ENCODE data around the gene OAF.
"Not testable (repeated sequence)": the region's sequence is repeated elsewhere in the genome, so short reads cannot be mapped to it uniquely, and the experiment has no call there.

The OAF gene

DNA sequence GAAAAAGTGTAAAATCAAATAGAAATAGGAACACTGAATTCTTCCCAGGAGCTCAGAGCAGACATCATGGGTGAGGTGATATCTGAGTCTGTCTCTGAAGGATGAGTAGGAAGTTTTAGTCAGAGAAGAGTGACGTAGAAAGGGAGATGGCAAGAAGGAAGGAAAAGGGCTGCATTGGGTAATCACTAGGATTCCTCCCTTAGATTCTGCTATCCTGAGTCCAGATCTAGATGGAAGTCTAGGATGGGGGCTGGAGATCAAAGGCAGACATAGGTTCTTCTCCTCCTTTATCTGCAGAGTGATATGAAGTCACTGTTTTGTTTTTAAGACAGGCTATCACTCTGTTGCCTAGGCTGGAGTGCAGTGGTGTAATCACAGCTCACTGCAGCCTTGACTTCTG is 59.6 kb downstream of the OAF start:
- DNase-seq (ENCODE audit: low read depth, low spot score), result no peak

DNA sequence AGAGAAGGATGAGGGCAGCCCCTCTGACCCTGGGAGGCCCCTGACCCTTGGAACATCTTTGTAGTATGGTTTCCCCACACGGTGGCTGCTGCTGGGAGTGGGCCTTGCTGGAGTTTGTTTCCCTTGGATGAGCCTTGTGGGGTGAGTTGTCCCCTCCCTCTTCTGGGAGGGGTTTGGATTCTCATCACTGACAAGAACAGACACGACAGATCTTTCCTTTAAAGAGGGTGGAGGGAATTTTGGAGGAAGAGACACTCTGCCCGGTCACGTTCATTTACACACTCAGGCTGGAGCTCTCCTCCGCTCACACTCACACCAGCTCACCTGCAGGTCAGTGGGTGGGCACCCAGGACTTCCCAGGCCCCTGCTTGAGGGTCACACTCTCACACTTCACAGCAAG is 60.8 kb downstream of the OAF start:
- no peak for DNase-seq (ENCODE audit: low read depth, low spot score)

DNA sequence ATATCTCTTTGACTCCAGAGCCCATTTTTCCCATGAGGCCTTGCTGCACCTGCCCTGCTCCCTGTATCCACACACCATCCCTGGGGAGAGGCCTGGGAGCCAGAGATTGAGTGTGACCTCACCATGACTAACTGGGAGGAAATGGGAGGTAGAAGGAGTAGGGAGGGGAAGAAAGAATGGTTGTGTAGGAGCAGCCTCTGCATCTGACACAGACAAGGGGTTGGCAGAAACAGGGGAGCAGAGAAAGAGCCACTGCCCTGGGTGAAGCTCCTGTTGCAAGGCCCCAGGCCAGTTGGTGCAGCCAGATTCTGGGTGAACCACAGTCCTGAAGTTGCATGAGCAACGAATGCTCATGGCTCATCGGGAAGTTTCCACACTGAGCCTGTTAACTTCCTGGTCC is 61.5 kb downstream of the OAF start:
- DNase-seq (ENCODE audit: low read depth, low spot score), result no peak

DNA sequence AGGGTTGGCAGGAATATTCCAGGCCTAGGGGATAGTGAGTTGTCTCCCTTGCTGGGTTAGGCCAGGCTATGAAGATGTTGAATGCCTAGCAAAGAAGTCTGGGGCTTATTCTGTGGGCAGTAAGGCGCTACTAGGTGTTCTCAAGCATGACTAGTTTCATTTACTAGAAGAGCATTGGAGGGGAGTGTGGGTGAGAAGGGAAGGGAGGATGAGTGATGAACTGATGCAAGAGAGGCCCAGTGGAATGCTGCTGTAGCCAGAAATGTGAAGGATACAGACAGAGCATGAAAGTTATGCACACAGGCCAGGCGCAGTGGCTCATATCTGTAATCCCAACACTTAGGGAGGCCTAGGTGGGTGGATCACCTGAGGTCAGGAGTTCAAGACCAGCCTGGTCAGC is 62.6 kb downstream of the OAF start:
- no peak for DNase-seq (ENCODE audit: low read depth, low spot score)

DNA sequence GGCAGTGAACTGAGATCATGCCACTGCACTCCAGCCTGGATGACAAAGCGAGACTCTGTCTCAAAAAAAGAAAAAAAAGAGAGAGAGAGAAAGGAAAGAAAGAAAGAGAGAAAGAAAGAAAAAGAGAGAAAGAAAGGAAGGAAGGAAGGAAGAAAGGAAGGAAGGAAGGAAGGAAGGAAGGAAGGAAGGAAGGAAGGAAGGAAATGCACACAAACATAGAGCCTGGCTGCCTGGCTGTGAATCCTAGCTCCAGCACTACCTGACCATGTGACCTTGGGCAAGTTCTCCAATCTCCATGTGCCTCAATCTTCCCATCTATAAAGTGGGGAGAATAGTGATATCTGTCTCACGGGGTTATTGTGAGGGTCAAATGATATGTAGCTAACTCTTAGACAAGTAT is 63.1 kb downstream of the OAF start:
- not testable (repeated sequence) for DNase-seq (ENCODE audit: low read depth, low spot score)

DNA sequence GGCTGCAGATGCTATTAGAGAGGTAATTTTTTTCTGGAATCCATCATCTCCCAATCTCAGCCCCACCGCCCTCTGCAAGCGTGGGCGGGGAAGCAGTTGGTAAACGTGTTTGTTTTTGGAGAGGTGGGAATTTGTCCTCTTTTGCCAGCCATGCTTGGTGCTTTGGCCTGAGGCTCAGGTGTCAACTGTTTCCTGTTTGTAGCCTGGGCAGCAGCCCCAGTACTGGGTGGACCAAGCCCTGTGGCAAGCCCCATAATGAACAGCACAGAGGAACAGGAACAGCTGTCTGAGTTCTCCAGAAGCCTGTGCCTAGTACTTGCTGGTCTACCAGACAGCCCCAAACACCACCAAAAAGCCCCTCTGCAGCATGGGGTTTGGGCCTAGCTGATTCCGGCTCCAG is 68.7 kb downstream of the OAF start:
- no peak for DNase-seq (ENCODE audit: low read depth, low spot score)
